NCI-H1694 (cell line): ENCODE results near the gene NEURL1.
A peak's percentile ranks its signal among the peaks of the same experiment; 100 is the strongest.
"Not testable (repeated sequence)": the region's sequence is repeated elsewhere in the genome, so short reads cannot be mapped to it uniquely, and the experiment has no call there.

Experiments used
- DNase-seq: peaks from one replicate; lab custom pipeline; 2025; lab: John Stamatoyannopoulos, UW

The NEURL1 gene

DNA sequence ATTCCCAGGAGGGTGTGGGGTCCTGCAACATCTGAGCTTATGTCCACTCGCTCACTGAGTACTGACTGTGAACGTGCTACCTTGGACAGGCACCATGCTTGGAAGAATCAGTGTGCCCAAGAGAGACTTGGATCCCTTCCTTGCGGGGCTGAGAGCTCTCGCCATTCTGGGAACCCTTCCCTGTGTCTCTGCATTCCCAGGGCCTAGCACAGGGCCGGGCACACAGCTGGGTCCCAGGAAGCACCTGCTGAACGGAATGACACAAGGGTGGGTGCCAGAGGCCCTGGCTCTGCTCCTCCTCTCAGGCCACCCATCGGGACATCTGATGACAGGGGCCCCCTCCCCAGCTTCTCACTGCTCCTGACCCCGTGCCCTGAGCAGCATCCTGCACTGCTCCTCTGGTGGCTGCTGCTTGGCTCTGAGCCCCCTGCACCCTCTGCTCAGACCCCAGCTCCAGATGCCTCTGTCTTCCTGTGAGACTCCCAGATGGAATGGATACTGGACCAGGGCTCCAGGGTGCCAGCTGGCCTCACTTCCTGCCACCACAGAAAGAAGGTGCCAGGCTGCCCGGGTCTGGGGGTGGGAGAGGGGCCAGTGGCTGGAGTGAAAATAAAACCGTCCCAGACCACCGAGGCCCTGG is 129.6 kb downstream of the NEURL1 start:
- no peak for DNase-seq

DNA sequence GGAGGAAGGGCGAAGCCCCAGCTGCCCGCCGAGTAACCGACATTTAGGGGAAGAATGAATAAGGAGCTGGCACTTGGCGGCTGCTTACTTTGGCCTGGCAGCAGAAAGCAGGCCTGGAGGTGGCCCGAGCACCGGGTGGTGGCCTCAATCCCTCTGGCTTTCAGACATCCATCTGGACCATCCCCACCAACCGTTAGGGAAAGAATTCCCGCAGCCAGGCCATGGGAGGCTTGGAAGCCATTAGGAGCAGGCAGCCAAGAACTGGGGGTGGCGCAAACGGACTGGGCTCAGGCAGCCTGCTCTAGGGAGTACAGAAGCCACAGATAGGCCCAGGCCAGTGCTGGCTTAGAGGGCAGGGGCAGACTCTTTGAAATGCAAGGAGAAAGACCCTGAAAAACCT is 132.7 kb downstream of the NEURL1 start:
- no peak for DNase-seq

DNA sequence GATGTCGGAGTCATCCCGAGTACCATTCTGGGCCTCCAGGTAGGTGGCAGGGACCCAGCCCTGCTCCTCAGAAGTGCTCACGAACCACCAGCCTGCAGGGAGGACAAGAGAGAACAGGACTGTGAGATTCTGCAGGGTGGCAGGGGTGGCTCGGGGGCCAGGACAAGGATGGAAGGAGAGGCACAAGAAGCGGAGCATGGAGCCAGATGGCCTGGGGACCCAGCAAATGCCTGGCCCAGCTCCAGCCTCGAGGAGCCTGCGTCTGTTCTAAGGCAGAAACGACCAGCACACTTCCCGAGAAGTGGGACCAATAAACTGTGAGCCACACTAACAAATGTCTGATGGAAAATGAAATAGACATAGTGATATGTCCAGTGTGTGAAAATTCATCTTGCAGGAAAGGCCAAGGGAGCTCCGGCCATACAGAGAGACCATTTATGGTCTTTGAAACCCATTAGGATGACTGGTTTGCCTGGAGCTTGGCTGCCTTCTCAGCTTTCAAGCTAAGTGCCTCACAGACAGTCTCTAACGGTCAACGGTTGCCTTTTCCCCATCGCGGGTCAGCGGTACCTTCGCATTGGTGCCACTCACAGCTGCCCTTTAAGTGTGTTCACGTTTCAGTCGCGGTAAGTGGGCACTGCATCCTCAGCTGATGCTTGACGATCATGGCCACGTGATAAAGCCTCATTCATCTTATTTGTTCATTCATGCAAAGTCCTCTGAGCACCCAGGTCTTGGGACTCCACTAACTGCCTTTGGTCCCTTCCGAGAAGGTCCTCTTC is 133.8 kb downstream of the NEURL1 start:
- DNase-seq: peak; percentile 22

DNA sequence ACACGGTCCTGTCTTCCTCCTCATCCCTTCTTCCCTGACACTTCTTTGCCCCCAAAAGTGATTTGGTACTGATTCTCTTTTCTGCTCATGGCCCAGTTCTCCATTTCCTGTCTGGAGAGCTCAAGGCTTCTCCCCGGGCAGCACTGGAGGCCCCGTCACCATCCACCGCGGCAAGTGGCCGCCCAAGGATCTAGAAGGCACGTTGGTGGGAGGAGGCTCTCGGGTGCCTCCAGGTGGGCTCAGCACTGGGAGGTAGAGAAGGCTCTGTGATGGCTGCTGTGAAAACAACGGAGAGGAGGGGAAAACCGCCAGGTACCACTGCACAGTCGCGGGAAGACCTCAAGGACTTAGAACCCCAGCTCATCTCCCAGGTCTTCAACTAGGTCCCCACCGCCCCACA is 134.4 kb downstream of the NEURL1 start:
- no peak for DNase-seq

DNA sequence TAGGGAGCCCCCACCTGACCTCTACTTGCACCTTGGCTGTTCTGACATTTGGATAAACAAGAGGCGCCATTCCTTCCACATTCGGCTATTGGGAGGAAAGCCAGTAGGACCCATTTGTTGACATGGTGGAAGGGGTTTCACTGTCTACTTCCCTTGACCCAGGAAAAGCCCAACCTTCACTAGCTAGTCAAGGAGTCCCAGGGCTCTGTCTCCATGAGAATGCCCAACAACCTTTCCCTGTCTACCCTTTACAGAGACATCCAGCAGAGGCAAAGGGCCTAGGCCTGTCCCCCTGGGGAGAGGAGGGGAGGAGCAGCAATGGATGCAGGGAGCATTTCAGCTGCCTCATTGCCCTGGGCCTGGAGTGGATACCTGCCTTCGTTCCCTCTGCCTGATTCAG is 136.1 kb downstream of the NEURL1 start:
- no peak for DNase-seq

DNA sequence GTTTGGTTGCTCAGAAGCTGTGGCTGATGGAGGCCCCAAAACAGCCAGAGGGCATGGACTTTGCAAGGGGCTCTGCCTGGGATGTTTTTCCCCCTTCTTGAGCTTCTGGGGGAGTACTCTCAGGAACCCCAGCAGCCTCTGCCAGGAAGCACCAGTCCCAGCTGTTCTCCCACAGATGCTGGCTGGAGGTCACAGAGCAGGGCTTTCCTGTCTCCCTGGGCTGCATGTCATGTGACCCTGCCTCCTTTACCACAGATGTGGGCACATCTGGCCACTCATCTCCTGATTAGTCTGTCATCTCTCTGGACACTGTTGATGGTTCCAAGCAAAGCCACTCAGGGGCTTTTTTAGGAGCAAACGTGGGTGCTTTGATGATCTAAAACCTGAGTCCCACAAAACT is 136.7 kb downstream of the NEURL1 start:
- no peak for DNase-seq

DNA sequence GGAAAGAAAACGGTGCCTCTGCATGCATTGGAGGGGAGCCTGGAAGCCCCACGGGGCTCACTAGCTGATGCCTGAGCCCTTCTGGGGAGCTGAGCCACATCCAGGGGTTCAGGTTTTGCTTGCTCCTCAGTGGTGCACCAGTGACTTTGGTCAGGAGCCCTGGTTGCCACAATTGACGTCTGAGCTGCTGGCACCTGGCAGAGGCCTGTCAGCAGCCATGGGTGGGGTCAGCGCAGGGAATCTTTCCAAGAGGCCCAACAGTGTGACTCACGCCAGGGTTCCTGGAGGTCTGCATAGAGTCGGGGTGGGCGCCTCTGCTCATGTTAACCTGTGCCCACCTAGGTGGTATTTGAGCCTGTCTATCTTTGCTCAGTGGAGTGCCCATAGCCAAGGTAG is 138.7 kb downstream of the NEURL1 start:
- no peak for DNase-seq

DNA sequence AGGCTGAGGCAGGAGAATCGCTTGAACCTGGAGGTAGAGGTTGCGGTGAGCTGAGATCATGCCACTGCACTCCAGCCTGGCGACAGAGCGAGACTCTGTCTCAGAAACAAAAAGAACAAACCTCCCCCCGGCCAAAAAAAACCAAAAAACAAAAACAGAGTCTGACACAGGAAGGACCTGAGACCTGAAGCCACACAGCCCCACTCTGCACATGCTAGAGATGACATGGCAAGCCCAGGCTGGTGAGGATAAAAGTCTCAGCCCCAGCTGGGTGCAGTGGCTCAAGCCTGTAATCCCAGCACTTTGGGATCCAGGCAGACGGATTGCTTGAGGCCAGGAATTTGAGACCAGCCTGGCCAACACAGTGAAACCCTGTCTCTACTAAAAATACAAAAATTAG is 139.4 kb downstream of the NEURL1 start:
- not testable (repeated sequence) for DNase-seq

DNA sequence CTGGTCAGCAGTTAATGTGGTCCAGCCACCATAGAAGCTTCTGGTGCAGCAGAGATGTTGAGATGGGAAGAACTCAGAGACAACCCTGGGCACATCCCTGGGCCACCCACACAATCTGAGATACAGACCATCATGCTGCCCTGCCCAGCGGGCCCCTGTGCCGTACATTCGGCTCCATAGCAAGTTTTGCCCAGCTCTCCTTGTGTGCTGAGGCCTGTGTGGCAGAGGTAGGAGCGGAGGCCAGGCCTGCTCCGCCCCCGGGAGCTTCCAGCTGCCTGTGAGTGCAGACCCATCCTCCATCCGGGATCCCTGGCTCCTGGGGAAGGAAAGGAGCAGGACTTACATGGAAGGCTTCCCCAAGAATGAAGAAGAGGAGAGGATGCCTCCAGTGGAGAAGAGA is 140.3 kb downstream of the NEURL1 start:
- DNase-seq: no peak

DNA sequence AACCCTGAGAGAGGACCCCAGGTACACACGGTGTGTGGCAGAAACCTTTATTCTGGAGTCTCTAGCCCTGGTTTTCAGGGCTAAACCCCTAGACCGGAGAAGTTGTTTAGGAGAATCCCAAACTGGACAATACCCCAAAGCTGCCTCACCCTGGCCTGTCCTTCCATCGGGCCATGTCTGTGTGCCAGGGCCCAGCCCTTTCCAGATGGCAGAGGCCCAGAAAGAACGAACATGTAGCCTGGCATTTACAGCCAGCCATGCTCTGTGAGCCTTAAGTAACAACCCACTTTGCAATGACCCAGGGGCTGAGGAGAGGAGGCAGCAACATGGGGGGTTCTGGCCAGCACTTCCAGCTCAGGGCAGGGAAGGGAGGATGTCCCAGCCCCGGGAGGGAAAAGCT is 142.1 kb downstream of the NEURL1 start:
- no peak for DNase-seq

DNA sequence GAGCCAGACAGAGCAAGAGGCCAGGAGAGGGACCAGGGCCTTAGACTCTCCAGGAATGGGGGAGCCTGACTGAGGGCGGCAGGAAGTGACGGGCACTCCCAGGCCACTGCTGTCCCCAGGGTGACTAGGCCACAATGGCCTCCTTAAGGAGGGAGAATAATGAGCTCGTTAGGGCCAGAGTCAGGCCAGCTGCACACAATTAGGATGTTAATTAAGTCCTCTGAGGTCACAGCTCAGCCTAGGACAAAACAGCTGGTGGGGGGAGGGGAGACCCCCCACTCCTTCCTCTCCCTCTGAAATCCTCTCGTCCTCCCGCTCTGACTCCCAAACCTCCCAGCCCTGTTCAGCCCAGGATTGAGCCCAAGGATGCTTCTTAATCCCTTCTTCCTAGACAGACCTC is 143.0 kb downstream of the NEURL1 start:
- DNase-seq: no peak

DNA sequence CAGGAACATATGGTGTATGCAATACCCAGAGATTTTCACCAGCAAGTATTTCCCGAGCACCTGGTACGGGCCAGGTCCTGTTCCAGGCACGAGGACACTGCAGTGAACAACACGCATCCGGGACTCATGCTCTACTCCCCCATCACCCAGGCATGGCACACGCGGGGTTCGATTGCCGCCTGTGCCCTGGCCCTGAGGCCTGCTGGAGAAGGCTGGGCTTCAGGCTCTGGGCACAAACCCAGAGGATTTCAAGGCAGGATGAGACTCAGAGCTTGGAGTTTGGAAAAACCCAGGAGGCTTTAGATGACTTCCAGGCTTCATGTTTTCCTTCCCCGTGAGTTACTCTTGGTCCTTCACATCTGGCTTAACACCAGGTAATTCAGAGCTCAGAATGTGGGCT is 143.5 kb downstream of the NEURL1 start:
- DNase-seq: no peak

DNA sequence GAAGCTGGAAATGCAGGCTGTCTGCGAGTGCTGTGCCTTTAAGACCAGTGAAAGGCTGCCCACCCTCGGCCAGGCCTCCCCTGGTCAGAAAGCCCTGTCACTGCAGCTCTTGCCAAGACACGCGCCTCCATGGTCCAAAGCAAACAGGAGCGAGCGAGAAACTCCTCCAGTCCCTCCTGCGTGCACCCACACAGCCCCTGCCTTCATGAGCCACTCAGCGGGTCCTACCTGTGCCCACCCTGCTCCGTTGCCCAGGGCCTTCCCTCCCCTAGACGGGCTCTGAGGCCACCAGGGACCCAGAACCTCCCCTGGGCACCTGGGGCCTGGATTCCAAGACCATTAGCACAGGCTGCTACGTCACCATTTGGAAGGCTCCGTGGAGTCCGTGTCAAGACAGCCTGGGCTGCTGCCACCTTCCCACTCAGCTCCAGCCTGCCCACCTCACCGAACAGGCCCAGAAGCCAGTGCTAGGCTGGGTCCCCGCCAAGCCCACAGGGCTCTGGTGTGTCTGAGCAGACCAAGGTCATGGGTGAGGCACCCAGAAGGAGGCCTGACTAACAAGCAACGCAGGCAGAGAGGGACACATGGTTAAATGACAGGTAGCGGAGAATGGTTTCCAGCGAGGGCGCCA is 144.5 kb downstream of the NEURL1 start:
- no peak for DNase-seq

DNA sequence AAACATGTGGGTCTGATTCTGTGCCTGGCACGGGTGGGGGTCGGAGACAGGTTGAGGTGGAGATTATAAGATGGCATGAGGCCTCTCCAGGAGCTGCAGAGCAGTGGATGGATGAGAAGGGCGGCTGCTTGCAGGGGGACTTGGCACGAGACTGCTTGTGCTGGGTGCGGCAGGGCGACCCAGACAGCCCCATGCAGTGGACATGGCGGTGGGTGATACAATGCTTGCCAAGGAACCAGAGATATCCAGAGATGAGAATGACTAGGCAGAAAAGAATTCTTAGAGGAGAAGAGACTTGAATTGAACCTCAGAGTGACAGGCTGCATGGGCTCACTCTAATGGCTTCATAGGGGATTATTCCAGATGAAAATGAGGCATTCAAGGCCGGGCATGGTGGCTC is 145.4 kb downstream of the NEURL1 start:
- DNase-seq: no peak

DNA sequence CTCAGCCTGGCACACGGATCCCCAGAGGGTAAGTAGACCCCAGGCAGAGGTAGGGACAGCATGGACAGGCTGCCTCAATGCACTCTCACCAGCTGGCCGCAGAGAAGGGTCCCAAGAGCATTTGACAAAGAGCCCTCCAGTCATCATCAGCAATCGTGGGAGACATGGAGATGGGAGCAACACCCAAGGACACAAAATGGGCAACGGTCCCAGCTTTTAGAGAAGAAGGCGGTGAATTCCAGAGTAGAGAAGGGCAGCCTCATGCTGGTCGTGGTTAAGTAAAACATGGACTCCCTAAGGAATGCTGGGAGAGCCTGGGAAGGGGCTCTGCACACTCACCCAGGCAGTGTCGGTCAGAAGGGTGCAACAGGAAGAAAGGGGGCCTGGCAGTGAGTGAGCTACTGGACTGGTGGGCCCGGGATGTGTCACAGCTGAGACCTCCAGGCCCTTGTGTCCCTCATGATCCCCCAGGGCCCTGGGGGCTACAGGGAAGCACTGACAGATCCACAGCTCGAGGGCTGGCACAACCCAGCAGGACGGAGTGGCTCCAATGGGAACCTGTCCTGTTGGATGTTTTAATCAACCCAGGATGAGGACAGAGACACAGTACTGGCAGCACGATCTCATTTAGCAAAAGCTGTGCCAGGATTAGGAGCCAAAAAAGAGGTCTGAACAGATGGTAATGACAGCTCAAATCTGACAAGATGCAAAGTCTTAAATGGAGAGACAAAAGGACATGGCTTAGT is 147.1 kb downstream of the NEURL1 start:
- DNase-seq: peak; percentile 76

DNA sequence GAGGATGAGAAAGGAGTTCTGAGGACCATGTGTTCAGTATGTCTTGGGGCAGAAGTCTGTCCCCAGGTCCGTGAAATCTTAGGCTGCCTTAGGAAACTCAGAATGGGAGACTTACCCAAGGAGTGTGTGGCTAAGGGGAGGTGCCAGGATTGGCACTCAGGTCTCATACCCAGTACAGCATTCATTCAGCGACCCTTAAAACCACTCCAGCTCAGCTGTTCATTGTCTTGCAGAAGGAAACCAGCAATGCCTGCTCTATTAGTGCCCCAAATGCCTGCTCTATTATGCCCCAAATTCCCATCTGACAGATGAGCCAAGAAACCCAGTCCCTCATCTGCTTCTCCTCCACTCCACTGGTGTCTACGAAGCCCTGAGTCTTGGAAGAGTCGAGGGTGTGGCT is 147.8 kb downstream of the NEURL1 start:
- no peak for DNase-seq
